GM18873 (cell line): Measurements from ENCODE around the gene TENT4A.
A peak's percentile ranks its signal among the peaks of the same experiment; 100 is the strongest.

Experiments used
- ATAC-seq: cut with Tn5 transposase; IDR thresholded peaks from one replicate; pipeline ENCODE4 v1.9.1; 2021; ENCODE audit warnings: mild to moderate bottlenecking, moderate library complexity, moderate number of reproducible peaks; ENCODE audit not compliant: unreplicated experiment, low FRiP score

Gene TENT4A

GRCh38 chr5:6716629-6717149, 3.5 kb downstream of the TENT4A start:
- no peak for ATAC-seq

GRCh38 chr5:6717247-6717646, 4.0 kb downstream of the TENT4A start:
- ATAC-seq = no peak

GRCh38 chr5:6717687-6718086, 4.5 kb downstream of the TENT4A start:
- ATAC-seq = no peak

GRCh38 chr5:6718161-6718681, 5.0 kb downstream of the TENT4A start:
- ATAC-seq = no peak

GRCh38 chr5:6718718-6719117, 5.5 kb downstream of the TENT4A start:
- no peak for ATAC-seq

- ATAC-seq = no peak
Measured at GRCh38 chr5:6719417-6719816, 6.2 kb downstream of the TENT4A start.

GRCh38 chr5:6719896-6720560, 6.8 kb downstream of the TENT4A start:
- ATAC-seq = no peak

- no peak for ATAC-seq
Measured at GRCh38 chr5:6720561-6720921, 7.3 kb downstream of the TENT4A start.

- ATAC-seq = no peak
Measured at GRCh38 chr5:6721442-6721841, 8.2 kb downstream of the TENT4A start.

- no peak for ATAC-seq
Measured at GRCh38 chr5:6722015-6722414, 8.8 kb downstream of the TENT4A start.

GRCh38 chr5:6723122-6723815, 10.0 kb downstream of the TENT4A start:
- no peak for ATAC-seq

- ATAC-seq = no peak
Measured at GRCh38 chr5:6723816-6724300, 10.6 kb downstream of the TENT4A start.

- ATAC-seq = no peak
Measured at GRCh38 chr5:6724321-6724929, 11.2 kb downstream of the TENT4A start.

GRCh38 chr5:6725421-6725820, 12.2 kb downstream of the TENT4A start:
- no peak for ATAC-seq

GRCh38 chr5:6726006-6726405, 12.8 kb downstream of the TENT4A start:
- ATAC-seq = no peak

GRCh38 chr5:6727231-6727630, 14.0 kb downstream of the TENT4A start:
- no peak for ATAC-seq

GRCh38 chr5:6728011-6728794, 15.0 kb downstream of the TENT4A start:
- ATAC-seq = peak; percentile 71

GRCh38 chr5:6728795-6729183, 15.6 kb downstream of the TENT4A start:
- no peak for ATAC-seq

- ATAC-seq = no peak
Measured at GRCh38 chr5:6729386-6730310, 16.4 kb downstream of the TENT4A start.
